Body of pancreas (tissue), 4 donors: Measurements from ENCODE around the gene SKP1. TPM values are rescaled to one million over a fixed set of nuclear protein-coding genes. Genes with fewer than 3 reads are reported as not detected.

ENCODE experiments used
- ATAC-seq: fragments of 150-250 bp; one replicate; pipeline ENCODE4 v1.9.1; 2016
- DNase-seq, 4 donors: peaks; one replicate each; pipeline ENCODE4 v3.0.0-alpha.2; 2019
- H3K27ac ChIP-seq, 4 donors: fragments of 200-600 bp; sonication (generic); 1 replicate in 3 of 4; 2 replicates in 1 of 4; pipeline versions ENCODE4 v1.5.1 to v1.6.1; 2016 to 2019; ENCODE audit warnings: mild to moderate bottlenecking in 1 of 4, mixed read lengths in 1 of 4, moderate library complexity in 1 of 4
- H3K27me3 ChIP-seq, 2 donors: fragments of 200-600 bp; sonication (generic); one replicate each; pipeline ENCODE4 v1.6.0; 2016; ENCODE audit warnings: mild to moderate bottlenecking in 1 of 2
- H3K36me3 ChIP-seq, 2 donors: fragments of 200-600 bp; sonication (generic); replicated peaks in 1 of 2; 2 replicates each; pipeline ENCODE4 v1.5.1; 2016; ENCODE audit warnings: low read depth in 2 of 2; ENCODE audit not compliant: insufficient read depth in 1 of 2
- H3K4me1 ChIP-seq: fragments of 200-600 bp; sonication (generic); one replicate; pipeline ENCODE4 v1.6.0; 2016
- H3K4me3 ChIP-seq, 2 donors: fragments of 200-600 bp; sonication (generic); 1 replicate in 1 of 2; 2 replicates in 1 of 2; pipeline ENCODE4 v1.5.1; 2016 to 2019
- H3K9me3 ChIP-seq, 3 donors: fragments of 200-600 bp; sonication (generic); 1 replicate in 2 of 3; 2 replicates in 1 of 3; pipeline ENCODE4 v1.5.1; 2016
- POLR2A ChIP-seq, 3 donors: fragments of 450-650 bp; IDR thresholded peaks; one replicate each; pipeline ENCODE4 v1.6.1; 2016; ENCODE audit warnings: antibody characterized with exemption in 3 of 3, mild to moderate bottlenecking in 2 of 3
- WGBS, 2 donors: methylation state at CpG; one replicate each; pipeline ENCODE4 v1.1.5; 2017; 5-methylcytosine and 5-hydroxymethylcytosine counted together
- intact Hi-C: fragments of 100-400 bp; cut with DNase I; formaldehyde crosslinking; loops from one replicate; pipeline ENCODE4 v1.15.1; 2023
- total RNA-seq, 2 donors: library from RNA; depleted of rRNA; stranded (reverse); fragments of >200 nt; gene quantifications; one replicate each; pipeline ENCODE4 v1.1.0, GENCODE V29; 2016
- TF ChIP-seq, protein P1 (sequence below), 7 experiments: fragments of 450-650 bp in 4 of 7; fragments of 200-600 bp in 3 of 7; sonication (generic) in 3 of 7; IDR thresholded peaks; one replicate each; pipeline ENCODE4 v1.5.1; 2016 to 2019; ENCODE audit warnings: antibody characterized with exemption in 7 of 7

The SKP1 gene
- total RNA-seq, 2 donors from 2014 or later: 31.6 to 46.8 TPM

DNA sequence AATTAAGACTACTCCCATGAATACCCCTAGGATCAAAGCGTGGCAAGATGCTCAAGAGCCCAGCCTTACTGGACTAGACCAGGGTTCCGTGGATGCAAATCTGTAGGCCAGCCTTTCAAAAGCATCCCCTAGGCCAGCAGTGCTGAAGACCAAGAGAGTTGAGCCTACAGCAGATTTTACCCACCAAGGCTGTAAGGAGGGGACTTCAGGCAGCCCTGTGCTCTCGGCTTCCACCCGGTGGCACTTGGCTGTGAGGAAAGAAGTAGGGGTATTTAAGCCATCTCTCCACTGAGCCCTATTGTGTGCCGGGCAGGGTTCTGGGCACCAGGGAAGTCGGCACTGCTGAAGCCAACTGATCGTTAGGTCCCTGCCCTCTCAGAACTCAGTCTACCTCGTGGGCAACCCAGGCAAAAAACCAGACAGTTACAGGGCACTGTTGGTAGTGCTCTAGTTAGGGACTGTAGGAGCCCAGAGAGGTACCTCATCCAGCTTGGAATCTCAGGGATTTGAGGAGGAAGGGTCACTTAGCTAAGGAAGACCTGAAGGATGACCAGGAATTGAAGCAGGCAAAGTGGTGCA, 36.8 kb downstream of the SKP1 start:
- TF ChIP-seq, protein P1, sequence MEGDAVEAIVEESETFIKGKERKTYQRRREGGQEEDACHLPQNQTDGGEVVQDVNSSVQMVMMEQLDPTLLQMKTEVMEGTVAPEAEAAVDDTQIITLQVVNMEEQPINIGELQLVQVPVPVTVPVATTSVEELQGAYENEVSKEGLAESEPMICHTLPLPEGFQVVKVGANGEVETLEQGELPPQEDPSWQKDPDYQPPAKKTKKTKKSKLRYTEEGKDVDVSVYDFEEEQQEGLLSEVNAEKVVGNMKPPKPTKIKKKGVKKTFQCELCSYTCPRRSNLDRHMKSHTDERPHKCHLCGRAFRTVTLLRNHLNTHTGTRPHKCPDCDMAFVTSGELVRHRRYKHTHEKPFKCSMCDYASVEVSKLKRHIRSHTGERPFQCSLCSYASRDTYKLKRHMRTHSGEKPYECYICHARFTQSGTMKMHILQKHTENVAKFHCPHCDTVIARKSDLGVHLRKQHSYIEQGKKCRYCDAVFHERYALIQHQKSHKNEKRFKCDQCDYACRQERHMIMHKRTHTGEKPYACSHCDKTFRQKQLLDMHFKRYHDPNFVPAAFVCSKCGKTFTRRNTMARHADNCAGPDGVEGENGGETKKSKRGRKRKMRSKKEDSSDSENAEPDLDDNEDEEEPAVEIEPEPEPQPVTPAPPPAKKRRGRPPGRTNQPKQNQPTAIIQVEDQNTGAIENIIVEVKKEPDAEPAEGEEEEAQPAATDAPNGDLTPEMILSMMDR (IDR thresholded peaks at IDR 0.05): no peak
- TF ChIP-seq POLR2A (IDR thresholded peaks at IDR 0.05): no peak
- peaks cover 0 to 8% of the 10 kb centered on the region in 2 donors for H3K36me3 ChIP-seq
- no peaks in the 10 kb centered on the region for H3K9me3 ChIP-seq
- DNase-seq (peak; percentile 1 to 10 (median 4)), ATAC-seq (no peak)
- H3K27ac ChIP-seq: no peak overlapping the region
- intact Hi-C loops: loop anchor here (5.0 kb wide), 1 partner anchor 98 kb away; no protein-coding TSS in a partner anchor
- no peaks in the 10 kb centered on the region for H3K27me3 ChIP-seq
- 88 to 100% methylated on average over 2 to 8 of the region's 8 CpGs for WGBS, 2 donors
- peaks cover 5% of the 10 kb centered on the region for H3K4me1 ChIP-seq
- H3K4me3 ChIP-seq: no peak overlapping the region

DNA sequence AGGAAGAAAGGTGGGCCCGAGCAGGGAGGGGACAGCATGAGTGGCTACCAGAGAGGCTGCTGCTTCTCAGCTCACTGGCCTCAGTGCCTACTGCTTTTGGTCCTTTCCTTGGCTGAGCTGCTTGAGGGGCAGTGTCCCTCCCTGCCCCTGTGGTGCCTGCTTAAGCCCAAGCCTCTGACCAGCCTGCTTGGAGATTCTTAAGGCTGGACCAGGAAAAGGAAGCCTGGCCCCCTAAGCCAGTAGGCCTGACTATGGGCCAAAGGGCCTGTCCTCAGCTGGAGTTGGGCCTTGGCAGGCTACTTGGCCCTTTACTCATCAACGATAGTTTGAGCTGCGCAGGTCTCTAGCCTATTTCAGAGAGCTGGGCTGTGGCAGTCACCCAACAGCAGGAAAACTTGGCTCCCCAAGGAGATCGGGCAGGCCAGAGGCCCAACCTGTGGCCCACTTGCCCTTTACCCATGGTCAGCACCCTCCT, 37.3 kb downstream of the SKP1 start:
- intact Hi-C loops: no loop called here
- no peak overlapping the region for H3K27ac ChIP-seq
- ATAC-seq: no peak

DNA sequence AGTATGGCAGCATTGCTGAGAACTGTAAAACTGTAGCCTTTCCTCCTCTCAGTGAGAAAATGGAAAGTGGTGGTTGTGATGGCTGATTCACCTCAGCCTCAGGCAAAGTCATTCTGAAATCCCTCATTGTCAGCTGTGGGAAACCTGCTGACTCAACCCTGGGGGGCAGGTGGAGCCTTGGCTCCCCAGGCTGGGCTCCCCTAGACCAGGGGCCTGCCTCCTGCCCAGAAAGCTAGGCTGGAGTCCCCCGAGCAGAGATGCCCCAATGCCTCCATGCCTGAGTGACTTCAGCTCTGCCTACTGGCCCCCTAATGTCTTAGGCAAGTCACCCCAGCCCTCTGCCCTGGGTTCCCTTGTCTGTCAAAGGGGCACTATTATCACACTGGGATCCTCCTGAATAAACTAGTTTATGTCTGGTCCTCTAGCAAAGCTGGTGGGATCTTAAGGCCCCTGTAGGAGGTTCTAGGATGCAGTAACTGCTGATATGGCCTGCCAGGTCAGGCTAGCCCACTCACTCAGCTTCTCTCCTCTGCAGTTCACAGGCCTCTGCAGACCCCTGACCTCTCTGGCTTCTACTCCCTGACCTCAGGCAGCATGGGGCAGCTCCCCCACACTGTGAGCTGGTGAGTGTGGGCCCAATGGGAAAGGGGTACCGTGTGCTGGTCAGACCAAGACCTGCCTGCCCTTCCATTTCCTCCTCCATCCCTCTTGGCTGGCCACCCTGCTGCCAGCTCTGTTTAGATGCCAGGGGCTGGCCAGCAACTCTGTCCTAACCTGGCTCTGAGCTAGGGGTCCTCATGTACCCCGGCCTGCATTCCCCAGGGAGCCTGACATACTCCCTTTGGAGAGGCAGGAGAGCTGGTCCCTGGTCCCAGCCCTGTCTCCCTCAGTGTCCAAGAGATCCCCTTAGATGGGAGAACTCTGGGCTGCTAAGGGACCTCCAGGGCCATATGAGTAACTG, 38.1 kb downstream of the SKP1 start:
- WGBS, 2 donors: 92 to 100% methylated on average over 1 to 3 of the region's 3 CpGs
- intact Hi-C loops: no loop called here
- H3K9me3 ChIP-seq: no peaks in the 10 kb centered on the region
- DNase-seq: peak; percentile 1 to 9 (median 6)
- no peaks in the 10 kb centered on the region for H3K27me3 ChIP-seq
- TF ChIP-seq POLR2A (IDR thresholded peaks at IDR 0.05): no peak
- TF ChIP-seq, protein P1 (IDR thresholded peaks at IDR 0.05): no peak
- H3K27ac ChIP-seq: no peak overlapping the region
- H3K4me3 ChIP-seq: no peak overlapping the region
- no peak for ATAC-seq
- H3K4me1 ChIP-seq: peaks cover 5% of the 10 kb centered on the region
- peaks cover 0 to 1% of the 10 kb centered on the region in 2 donors for H3K36me3 ChIP-seq

More for the DNA sequence above, 37.3 kb downstream of the SKP1 start:
- Histone ChIP-seq H3K27me3 (no peaks in the 10 kb centered on the region), H3K9me3 (no peaks in the 10 kb centered on the region), H3K4me3 (no peak overlapping the region), H3K36me3 (peaks cover 0 to 5% of the 10 kb centered on the region in 2 donors), H3K4me1 (peaks cover 5% of the 10 kb centered on the region)
- 61 to 80% methylated on average over 4 of the region's 4 CpGs for WGBS, 2 donors
- peak; percentile 1 to 10 (median 6) for DNase-seq
- no peak for TF ChIP-seq POLR2A (IDR thresholded peaks at IDR 0.05)
- TF ChIP-seq, protein P1 (IDR thresholded peaks at IDR 0.05): no peak

DNA sequence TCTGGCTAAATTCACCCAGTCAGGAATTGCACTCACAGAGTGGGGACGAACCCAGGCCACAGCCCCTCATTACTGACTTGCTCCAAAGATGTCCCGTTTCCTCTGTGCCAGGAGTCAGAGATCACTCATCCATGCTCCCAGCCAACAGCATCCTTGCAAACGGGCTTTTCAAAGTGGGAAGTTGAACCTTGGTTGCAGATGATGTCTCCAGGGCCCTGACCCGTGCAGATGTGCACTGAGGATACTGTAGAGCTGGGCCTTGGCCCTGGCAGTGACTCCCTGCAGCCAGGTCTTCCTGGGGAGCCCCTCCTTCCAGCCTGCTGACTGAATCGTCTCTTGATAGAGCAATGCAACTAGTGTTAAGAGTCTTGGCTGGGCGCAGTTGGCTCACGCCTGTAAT, 40.0 kb downstream of the SKP1 start:
- Histone ChIP-seq H3K9me3 (no peaks in the 10 kb centered on the region), H3K27me3 (no peaks in the 10 kb centered on the region), H3K36me3 (peaks cover 0 to 1% of the 10 kb centered on the region in 2 donors), H3K4me3 (no peak overlapping the region), H3K4me1 (peaks cover 5% of the 10 kb centered on the region), H3K27ac (no peak overlapping the region)
- 86 to 98% methylated on average over 4 to 7 of the region's 7 CpGs for WGBS, 2 donors
- no peak for TF ChIP-seq POLR2A (IDR thresholded peaks at IDR 0.05)
- TF ChIP-seq, protein P1 (IDR thresholded peaks at IDR 0.05): no peak
- DNase-seq: peak in 3 of 4 donors; percentile 3 to 8 (median 8)
- ATAC-seq: no peak
- intact Hi-C loops: no loop called here
